Retina (tissue), 1 donor: ENCODE data around the gene SLC1A5.
"Not testable (repeated sequence)": the region's sequence is repeated elsewhere in the genome, so short reads cannot be mapped to it uniquely, and the experiment has no call there.

ENCODE experiments used
- DNase-seq: peaks from one replicate; pipeline ENCODE4 v3.0.0-alpha.2; 2016

SLC1A5 gene

DNA sequence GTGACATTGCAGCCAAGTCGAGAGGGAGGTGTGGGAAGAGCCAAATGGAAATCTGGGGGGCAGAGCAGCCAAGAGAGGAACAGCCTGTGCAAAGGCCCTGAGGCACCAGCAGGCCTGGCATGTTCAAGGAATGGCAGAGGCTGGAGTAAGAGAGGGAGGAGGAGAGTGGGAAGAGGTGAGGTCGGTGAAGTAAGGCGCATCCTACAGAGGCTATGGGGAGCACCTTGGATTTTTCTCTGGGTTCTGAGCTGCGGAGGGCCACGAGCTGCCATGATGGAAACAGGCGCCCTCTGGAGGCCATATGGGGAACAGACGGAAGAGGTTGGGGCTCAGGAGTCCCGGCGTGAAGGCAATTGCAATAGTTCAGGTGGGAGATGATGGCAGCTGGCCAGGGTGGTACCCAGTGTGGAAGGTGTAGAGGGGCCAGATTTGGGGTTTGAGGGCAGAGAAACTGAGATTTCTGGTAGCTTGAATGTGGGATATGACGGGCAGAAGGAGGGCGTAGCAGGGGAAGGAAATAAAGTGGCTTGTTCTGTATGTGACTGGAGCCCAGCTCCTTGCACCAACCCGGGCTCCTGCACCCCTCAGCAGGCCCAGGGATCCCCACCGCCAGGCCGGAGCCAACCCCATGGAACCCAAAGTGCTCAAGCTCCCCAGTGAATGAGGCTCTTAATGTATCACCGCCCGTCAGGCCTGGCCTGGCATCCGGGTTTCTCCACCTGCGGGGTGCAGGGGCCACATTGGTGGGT is 21.7 kb downstream of the SLC1A5 start:
- DNase-seq, result peak; percentile 27

- DNase-seq, result no peak
These were observed 23.5 kb downstream of the SLC1A5 start for GRCh38 chr19:46764817-46765291.

- DNase-seq, result no peak
These were observed 26.0 kb downstream of the SLC1A5 start for GRCh38 chr19:46762245-46762890.

- no peak for DNase-seq
These were observed 27.0 kb downstream of the SLC1A5 start for GRCh38 chr19:46761418-46761831.

GRCh38 chr19:46760897-46761296 is 27.5 kb downstream of the SLC1A5 start:
- DNase-seq, result not testable (repeated sequence)

GRCh38 chr19:46760363-46760762 is 28.0 kb downstream of the SLC1A5 start:
- DNase-seq, result no peak

- no peak for DNase-seq
These were observed 28.5 kb downstream of the SLC1A5 start for GRCh38 chr19:46759817-46760333.

DNA sequence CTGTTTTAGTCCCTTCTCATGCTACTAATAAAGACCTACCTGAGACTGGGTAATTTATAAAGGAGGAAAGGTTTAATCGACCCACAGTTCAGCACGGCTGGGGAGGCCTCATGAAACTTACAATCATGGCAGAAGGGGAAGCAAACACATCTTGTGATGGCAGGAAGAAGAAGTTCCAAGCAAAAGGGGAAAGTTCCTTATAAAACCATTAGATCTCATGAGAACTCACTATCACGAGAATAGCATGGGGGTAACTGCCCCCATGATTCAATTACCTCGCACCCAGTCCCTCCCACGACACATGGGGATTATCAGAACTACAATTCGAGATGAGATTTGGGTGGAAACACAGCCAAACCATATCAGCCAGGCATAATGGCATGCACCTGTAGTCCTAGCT is 29.2 kb downstream of the SLC1A5 start:
- no peak for DNase-seq

DNA sequence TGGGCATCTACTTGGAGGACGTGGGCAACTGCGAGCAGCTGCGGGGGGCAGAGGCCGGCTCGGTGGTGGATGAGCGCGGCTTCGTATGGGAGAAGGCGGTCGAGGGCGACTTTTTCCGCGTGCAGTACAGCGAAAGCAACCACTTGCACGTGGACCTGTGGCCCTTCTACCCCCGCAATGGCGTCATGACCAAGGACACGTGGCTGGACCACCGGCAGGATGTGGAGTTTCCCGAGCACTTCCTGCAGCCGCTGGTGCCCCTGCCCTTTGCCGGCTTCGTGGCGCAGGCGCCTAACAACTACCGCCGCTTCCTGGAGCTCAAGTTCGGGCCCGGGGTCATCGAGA is 31.9 kb downstream of the SLC1A5 start:
- DNase-seq, result no peak

DNA sequence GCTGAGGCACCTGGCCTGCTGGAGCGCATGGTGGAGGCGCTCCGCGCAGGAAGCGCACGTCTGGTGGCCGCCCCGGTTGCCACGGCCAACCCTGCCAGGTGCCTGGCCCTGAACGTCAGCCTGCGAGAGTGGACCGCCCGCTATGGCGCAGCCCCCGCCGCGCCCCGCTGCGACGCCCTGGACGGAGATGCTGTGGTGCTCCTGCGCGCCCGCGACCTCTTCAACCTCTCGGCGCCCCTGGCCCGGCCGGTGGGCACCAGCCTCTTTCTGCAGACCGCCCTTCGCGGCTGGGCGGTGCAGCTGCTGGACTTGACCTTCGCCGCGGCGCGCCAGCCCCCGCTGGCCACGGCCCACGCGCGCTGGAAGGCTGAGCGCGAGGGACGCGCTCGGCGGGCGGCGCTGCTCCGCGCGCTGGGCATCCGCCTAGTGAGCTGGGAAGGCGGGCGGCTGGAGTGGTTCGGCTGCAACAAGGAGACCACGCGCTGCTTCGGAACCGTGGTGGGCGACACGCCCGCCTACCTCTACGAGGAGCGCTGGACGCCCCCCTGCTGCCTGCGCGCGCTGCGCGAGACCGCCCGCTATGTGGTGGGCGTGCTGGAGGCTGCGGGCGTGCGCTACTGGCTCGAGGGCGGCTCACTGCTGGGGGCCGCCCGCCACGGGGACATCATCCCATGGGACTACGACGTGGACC is 32.4 kb downstream of the SLC1A5 start:
- DNase-seq, result no peak

DNA sequence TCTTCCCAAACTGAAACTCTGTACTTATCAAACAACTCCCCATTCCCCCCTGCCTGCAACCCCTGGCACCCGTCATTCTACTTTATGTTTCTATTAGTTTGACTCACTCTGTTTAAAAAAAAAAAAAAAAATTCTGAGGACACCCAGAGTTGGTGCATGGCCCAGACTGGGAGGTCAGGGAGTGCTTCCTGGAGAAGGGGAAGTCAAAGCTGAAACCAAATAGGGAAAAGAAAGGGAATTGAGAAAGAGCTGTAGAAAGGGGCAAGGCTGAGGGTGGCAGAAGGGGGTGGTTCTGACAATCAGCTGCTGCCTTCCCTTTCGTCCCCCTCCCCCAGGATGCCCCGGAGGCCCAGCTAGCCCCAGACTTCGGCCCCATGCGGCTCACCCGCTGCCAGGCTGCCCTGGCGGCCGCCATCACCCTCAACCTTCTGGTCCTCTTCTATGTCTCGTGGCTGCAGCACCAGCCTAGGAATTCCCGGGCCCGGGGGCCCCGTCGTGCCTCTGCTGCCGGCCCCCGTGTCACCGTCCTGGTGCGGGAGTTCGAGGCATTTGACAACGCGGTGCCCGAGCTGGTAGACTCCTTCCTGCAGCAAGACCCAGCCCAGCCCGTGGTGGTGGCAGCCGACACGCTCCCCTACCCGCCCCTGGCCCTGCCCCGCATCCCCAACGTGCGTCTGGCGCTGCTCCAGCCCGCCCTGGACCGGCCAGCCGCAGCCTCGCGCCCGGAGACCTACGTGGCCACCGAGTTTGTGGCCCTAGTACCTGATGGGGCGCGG is 33.1 kb downstream of the SLC1A5 start:
- DNase-seq, result no peak

- peak; percentile 45 for DNase-seq
These were observed 34.8 kb downstream of the SLC1A5 start for GRCh38 chr19:46753420-46754155.

DNA sequence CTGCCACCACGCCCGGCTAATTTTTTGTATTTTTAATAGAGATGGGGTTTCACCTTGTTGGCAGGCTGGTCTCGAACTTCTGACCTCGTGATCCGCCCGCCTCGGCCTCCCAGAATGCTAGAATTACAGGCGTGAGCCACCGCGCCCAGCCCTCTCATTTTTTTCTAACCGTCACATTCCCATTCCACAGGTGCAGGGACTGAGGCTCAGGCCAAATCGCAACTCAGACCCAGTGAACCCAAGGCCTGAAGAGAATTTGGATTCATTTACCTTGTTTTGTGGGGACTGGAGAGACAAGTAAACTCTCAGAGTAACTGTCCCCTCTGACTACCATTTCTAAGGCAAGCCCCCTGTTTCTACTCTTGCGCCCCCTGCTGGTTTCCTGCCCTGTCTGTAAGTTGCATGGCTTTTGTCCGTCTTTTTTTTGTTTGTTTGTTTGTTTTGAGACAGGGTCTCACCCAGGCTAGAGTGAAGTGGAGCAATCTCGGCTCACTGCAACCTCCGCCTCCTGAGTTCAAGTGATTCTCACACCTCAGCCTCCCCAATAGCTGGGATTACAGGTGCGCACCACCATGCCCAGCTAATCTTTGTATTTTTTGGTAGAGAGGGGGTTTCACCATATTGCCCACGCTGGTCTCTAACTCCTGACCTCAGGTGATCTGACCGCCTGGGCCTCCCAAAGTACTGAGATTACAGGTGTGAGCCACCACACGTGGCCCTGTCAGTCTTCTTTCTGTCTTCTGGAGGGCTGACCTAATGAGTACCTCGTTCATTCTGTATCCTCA is 39.9 kb downstream of the SLC1A5 start:
- DNase-seq, result peak; percentile 36

DNA sequence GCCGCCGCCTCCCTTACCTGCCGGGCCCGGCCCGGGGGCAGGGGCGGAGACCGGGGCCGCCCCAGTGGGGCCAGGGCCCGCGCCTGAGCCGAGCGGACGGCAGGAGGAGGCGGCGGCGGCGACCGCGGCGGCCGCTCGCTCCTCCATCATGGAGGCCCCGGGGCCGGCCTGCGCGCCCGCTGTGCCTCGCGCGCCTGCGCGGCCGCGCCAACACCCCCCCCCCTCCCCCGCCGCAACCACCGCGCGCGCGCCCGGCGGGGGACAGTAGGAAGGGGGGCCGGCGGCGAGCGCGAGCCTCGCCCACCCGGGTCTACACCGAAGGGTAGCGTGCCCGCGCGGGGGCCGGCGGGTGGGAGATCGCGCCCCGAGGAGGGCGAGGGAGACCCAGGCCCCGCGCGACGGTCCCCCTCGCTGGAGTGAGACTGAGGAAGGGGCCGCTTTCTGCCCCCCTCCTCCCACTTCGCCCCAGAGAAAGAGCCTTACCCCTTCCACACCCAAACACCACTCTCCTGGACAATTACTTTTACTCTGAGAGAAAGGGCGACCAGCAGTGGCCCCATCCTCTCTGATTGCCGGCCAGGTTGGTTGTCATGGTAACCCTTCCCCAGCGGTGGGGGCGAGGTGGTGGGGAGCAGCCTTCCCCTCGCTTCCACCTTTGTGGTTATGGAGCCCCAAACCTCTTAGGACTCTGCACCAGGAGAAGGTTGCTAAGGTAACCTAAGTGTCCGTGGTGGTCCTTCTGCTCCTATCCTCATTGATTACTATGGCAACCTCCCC is 41.9 kb downstream of the SLC1A5 start, which contains the start of gene STRN4:
TSS of gene STRN4 (minus strand) at position 170 of the 777 bp plus-strand sequence. CDS start at position 150, 20 bp downstream.
- DNase-seq, result peak; percentile 77

- DNase-seq, result peak; percentile 52
These were observed 42.7 kb downstream of the SLC1A5 start, which contains the start of gene FKRP for GRCh38 chr19:46745521-46746280. Gene FKRP, plus strand, starts transcription at chr19:46746057. Its CDS starts 9,394 bp downstream, at chr19:46755451.

DNA sequence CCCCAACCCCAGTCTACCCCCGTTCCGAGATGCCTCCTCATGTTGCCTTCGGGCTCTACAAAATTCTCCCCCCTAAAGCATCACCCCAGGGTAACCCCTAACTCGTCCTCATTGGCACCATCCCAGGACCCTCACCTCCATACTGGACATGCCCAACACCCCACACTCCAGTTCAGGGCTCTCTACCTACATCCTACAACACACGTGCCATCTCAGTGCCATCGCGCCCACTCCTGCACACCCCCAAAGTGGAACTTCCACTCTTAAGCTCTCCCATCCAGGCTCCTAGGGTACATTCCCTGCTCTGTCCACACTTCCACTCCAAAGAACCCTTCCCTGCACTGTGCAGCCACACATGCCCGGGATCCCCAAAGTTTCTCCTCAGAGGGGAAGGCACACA is 43.4 kb downstream of the SLC1A5 start:
- no peak for DNase-seq

DNA sequence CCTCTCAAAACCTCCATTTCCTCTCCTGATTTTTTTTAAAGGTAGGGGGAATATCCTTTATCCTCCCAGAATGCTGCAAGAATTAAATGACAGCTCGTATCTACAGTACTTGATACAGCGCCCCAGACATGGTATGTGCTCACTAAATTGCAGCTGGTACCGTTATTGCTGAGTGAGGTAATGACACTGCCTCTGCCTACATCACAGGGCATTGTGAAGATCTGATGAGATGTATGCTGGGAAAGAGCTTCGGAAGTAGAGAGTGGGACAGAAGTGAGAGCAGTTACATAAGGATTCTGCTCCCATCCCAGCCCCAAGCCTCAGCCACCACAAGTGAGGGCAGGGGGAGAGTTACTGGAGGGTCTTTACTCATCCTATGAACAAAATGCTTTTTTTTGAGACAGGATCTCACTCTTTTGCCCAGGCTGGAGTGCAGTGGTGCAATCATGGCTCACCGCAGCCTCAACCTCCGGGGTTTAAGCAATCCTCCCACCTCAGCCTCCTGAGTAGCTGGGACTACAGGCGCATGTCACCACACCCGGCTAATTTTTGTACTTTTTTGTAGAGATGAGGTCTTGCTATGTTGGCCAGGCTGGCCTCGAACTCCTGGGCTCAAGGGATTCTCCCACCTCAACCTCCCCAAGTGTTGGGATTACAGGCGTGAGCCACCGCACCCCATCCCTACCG is 44.2 kb downstream of the SLC1A5 start:
- DNase-seq, result no peak

- DNase-seq, result no peak
These were observed 45.4 kb downstream of the SLC1A5 start for GRCh38 chr19:46742926-46743480.
